Esophagus (tissue), 2 donors: ENCODE data around the gene PARP9. TPM values are rescaled to one million over a fixed set of nuclear protein-coding genes. Genes with fewer than 3 reads are reported as not detected.
A peak's percentile ranks its signal among the peaks of the same experiment; 100 is the strongest.
"Not testable (repeated sequence)": the region's sequence is repeated elsewhere in the genome, so short reads cannot be mapped to it uniquely, and the experiment has no call there.

Experiments
- H3K27ac ChIP-seq, 2 donors: one replicate each; pipeline ENCODE4 v1.5.1; 2013; ENCODE audit warnings: low read depth in 2 of 2, mild to moderate bottlenecking in 2 of 2, inconsistent platforms in 1 of 2, low read length in 1 of 2, moderate library complexity in 1 of 2
- H3K27me3 ChIP-seq, 2 donors: one replicate each; pipeline ENCODE4 v1.6.1; 2013; ENCODE audit warnings: low read length in 2 of 2, control low read depth in 1 of 2, mild to moderate bottlenecking in 1 of 2; ENCODE audit not compliant: insufficient read depth in 2 of 2, control insufficient read depth in 1 of 2
- H3K36me3 ChIP-seq, 2 donors: one replicate each; pipeline ENCODE4 v1.6.1; 2013; ENCODE audit warnings: low read length in 1 of 2; ENCODE audit not compliant: control insufficient read depth in 2 of 2, insufficient read depth in 2 of 2
- H3K4me1 ChIP-seq, 2 donors: one replicate each; pipeline ENCODE4 v1.6.1; 2013; ENCODE audit warnings: low read length in 1 of 2; ENCODE audit not compliant: control insufficient read depth in 2 of 2, insufficient read depth in 2 of 2
- H3K4me3 ChIP-seq, 2 donors: one replicate each; pipeline ENCODE4 v1.5.1; 2013; ENCODE audit warnings: low read length in 2 of 2, mild to moderate bottlenecking in 2 of 2, low read depth in 1 of 2, moderate library complexity in 1 of 2
- H3K9me3 ChIP-seq, 2 donors: one replicate each; pipeline ENCODE4 v1.6.1; 2013; ENCODE audit warnings: mild to moderate bottlenecking in 2 of 2, low read depth in 1 of 2, low read length in 1 of 2, moderate library complexity in 1 of 2; ENCODE audit not compliant: control insufficient read depth in 2 of 2, insufficient read depth in 1 of 2
- WGBS, 2 donors: extraction: QIAGEN DNeasy Blood & Tissue Kit; methylation state at CpG; one replicate each; pipeline ENCODE4 v1.1.7; 2013; 5-methylcytosine and 5-hydroxymethylcytosine counted together
- polyA plus RNA-seq, 2 donors: library from polyadenylated mRNA; stranded (reverse); fragments of 200-250 nt; gene quantifications; one replicate each; pipeline ENCODE4 v1.2.3, GENCODE V29; 2013
- donor health status: healthy with polysubstance abuse.
- donor health status: Bipolar disorder and iron deficiency.

PARP9 gene
- polyA plus RNA-seq, 2 donors, result 17.1 to 20.0 TPM

- Histone ChIP-seq H3K27me3 (no peaks in the 10 kb centered on the region), H3K9me3 (no peaks in the 10 kb centered on the region), H3K36me3 (no peaks in the 10 kb centered on the region), H3K4me3 (peak within 1 kb of the TSS; percentile 84 to 86), H3K4me1 (peaks cover 0 to 2% of the 10 kb centered on the region in 2 donors), H3K27ac (peak within 1 kb of the TSS; percentile 97 to 99)
- 0 to 1% methylated on average over 104 to 109 of the region's 109 CpGs for WGBS, 2 donors
These were observed 49.7 kb downstream of the PARP9 start, which contains the start of gene KPNA1 for GRCh38 chr3:122514123-122515019. Gene KPNA1, minus strand, starts transcription at chr3:122514939. Its CDS starts 18,374 bp downstream, at chr3:122496565.

GRCh38 chr3:122513386-122514122, 50.5 kb downstream of the PARP9 start:
- Histone ChIP-seq H3K27me3 (no peaks in the 10 kb centered on the region), H3K9me3 (no peaks in the 10 kb centered on the region), H3K36me3 (no peaks in the 10 kb centered on the region), H3K4me1 (peaks cover 0 to 2% of the 10 kb centered on the region in 2 donors), H3K4me3 (peak overlapping the region; percentile 84 to 86), H3K27ac (peak overlapping the region; percentile 97 to 99)
- WGBS, 2 donors, result 9% methylated on average over 19 of the region's 19 CpGs

- Histone ChIP-seq H3K27ac (no peak overlapping the region), H3K9me3 (no peaks in the 10 kb centered on the region), H3K27me3 (no peaks in the 10 kb centered on the region), H3K4me3 (no peak overlapping the region), H3K4me1 (peaks cover 0 to 2% of the 10 kb centered on the region in 2 donors), H3K36me3 (no peaks in the 10 kb centered on the region)
- 89 to 92% methylated on average over 15 of the region's 15 CpGs for WGBS, 2 donors
These were observed 51.8 kb downstream of the PARP9 start for GRCh38 chr3:122512284-122512683.

GRCh38 chr3:122510878-122511535, 53.1 kb downstream of the PARP9 start:
- WGBS, 2 donors, result 77% methylated on average over 8 of the region's 8 CpGs
- peaks cover 0 to 2% of the 10 kb centered on the region in 2 donors for H3K4me1 ChIP-seq
- H3K4me3 ChIP-seq, result no peak overlapping the region
- H3K36me3 ChIP-seq, result no peaks in the 10 kb centered on the region
- H3K27me3 ChIP-seq, result no peaks in the 10 kb centered on the region
- H3K27ac ChIP-seq, result peak overlapping the region in 1 of 2 donors; percentile 71
- H3K9me3 ChIP-seq, result no peaks in the 10 kb centered on the region

DNA sequence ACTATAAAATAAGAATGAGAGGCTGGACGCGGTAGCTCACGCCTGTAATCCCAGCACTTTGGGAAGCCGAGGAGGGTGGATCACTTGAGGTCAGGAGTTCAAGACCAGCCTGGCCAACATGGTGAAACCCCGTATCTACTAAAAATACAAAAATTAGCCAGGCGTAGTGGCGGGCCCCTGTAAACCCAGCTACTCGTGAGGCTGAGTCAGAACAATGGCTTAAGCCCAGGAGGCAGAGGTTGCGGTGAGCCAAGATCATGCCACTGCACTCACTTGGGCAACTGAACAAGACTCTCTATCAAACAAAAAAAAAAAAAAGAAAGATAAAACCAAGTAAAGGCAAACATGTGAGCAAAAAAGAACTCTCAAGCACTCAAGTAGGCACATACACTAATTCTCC, 55.2 kb downstream of the PARP9 start:
- not testable (repeated sequence) for H3K27me3 ChIP-seq, H3K4me3 ChIP-seq, H3K27ac ChIP-seq, H3K9me3 ChIP-seq, H3K36me3 ChIP-seq, H3K4me1 ChIP-seq
- 74% methylated on average over 9 of the region's 9 CpGs for WGBS, 2 donors

GRCh38 chr3:122508135-122508914, 55.8 kb downstream of the PARP9 start:
- WGBS, 2 donors, result 84 to 85% methylated on average over 2 of the region's 2 CpGs
- peaks cover 0 to under 1% of the 10 kb centered on the region in 2 donors for H3K4me1 ChIP-seq
- no peak overlapping the region for H3K4me3 ChIP-seq
- no peak overlapping the region for H3K27ac ChIP-seq
- no peaks in the 10 kb centered on the region for H3K36me3 ChIP-seq
- H3K9me3 ChIP-seq, result no peaks in the 10 kb centered on the region
- no peaks in the 10 kb centered on the region for H3K27me3 ChIP-seq

DNA sequence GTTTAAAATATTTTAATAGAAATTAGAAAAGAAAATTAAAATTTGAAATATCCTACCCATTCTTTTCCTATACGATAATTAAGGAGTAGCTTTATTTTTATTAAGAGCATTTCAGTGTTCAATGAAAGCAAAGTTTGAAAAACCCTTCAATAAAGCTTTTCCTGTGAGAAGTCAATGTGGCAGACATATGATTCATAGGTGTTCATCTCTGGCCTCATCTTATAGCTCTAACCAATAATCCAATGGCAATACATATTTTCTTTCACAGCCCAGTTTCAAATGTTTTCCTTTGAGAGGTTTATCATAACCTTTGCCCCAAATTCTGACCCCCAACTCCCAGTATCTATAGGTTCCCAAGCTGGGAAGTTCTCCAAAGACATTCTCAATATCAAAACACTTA, 57.6 kb downstream of the PARP9 start:
- no peaks in the 10 kb centered on the region for H3K4me1 ChIP-seq
- WGBS, 2 donors, result 93 to 98% methylated on average over 1 of the region's 1 CpG
- H3K36me3 ChIP-seq, result no peaks in the 10 kb centered on the region
- H3K9me3 ChIP-seq, result no peaks in the 10 kb centered on the region
- H3K27ac ChIP-seq, result no peak overlapping the region
- H3K4me3 ChIP-seq, result no peak overlapping the region
- no peaks in the 10 kb centered on the region for H3K27me3 ChIP-seq

DNA sequence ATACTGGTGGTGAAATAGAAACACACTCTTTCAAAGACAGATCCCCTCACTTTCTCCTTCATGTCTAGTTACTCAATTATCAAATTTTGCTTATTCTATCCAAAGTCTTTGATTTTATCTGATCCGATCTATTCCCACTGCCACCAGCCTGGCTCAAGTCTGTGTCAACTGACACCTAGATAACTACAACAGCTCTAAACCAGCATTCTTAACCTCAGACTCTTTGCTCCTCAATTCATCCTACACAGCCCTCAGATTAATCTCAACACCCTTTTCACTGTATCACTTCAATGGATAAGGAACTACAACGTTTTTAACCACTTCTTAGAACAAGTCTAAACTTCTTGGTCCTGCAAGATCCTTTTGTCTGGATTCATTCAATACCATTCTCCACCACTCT, 58.4 kb downstream of the PARP9 start:
- Histone ChIP-seq H3K4me1 (no peaks in the 10 kb centered on the region), H3K4me3 (no peak overlapping the region), H3K27ac (no peak overlapping the region), H3K9me3 (no peaks in the 10 kb centered on the region), H3K27me3 (no peaks in the 10 kb centered on the region), H3K36me3 (no peaks in the 10 kb centered on the region)
- 61 to 64% methylated on average over 2 of the region's 2 CpGs for WGBS, 2 donors

- no peak overlapping the region for H3K4me3 ChIP-seq
- no peaks in the 10 kb centered on the region for H3K9me3 ChIP-seq
- H3K27ac ChIP-seq, result no peak overlapping the region
- H3K27me3 ChIP-seq, result no peaks in the 10 kb centered on the region
- H3K36me3 ChIP-seq, result no peaks in the 10 kb centered on the region
- WGBS, 2 donors, result 82 to 86% methylated on average over 2 of the region's 2 CpGs
- H3K4me1 ChIP-seq, result no peaks in the 10 kb centered on the region
These were observed 61.2 kb downstream of the PARP9 start for GRCh38 chr3:122502941-122503340.
